ENCODE measurements around the gene TMPRSS3.

TMPRSS3 gene

GRCh38 chr21:42340187-42341050 lies 55.4 kb downstream of the TMPRSS3 start:
- H3K27me3 ChIP-seq (ENCODE audit: control insufficient read depth, insufficient read depth, low read length), result no peaks in the 10 kb centered on the region
- H3K4me1 ChIP-seq (ENCODE audit: control insufficient read depth, insufficient read depth, low read length), result peaks cover 13% of the 10 kb centered on the region
- H3K9me3 ChIP-seq (ENCODE audit: control insufficient read depth, low read length), result no peaks in the 10 kb centered on the region
- H3K9ac ChIP-seq (ENCODE audit: low read length), result no peak overlapping the region
- no peaks in the 10 kb centered on the region for H3K36me3 ChIP-seq (ENCODE audit: control insufficient read depth, insufficient read depth, low read length)
- no peak overlapping the region for H3K4me3 ChIP-seq (ENCODE audit: low read length)

- H3K27me3 ChIP-seq (ENCODE audit: control insufficient read depth, insufficient read depth, low read length), result no peaks in the 10 kb centered on the region
- no peaks in the 10 kb centered on the region for H3K36me3 ChIP-seq (ENCODE audit: control insufficient read depth, insufficient read depth, low read length)
- H3K4me1 ChIP-seq (ENCODE audit: control insufficient read depth, insufficient read depth, low read length), result peaks cover 13% of the 10 kb centered on the region
- H3K9ac ChIP-seq (ENCODE audit: low read length), result peak overlapping the region; percentile 55
- H3K4me3 ChIP-seq (ENCODE audit: low read length), result no peak overlapping the region
- H3K9me3 ChIP-seq (ENCODE audit: control insufficient read depth, low read length), result no peaks in the 10 kb centered on the region
Measured at GRCh38 chr21:42338729-42339715, 56.8 kb downstream of the TMPRSS3 start.

GRCh38 chr21:42337830-42338728 lies 57.8 kb downstream of the TMPRSS3 start:
- peak overlapping the region; percentile 1 for H3K4me3 ChIP-seq (ENCODE audit: low read length)
- H3K4me1 ChIP-seq (ENCODE audit: control insufficient read depth, insufficient read depth, low read length), result peaks cover 13% of the 10 kb centered on the region
- H3K9ac ChIP-seq (ENCODE audit: low read length), result peak overlapping the region; percentile 55
- H3K27me3 ChIP-seq (ENCODE audit: control insufficient read depth, insufficient read depth, low read length), result no peaks in the 10 kb centered on the region
- no peaks in the 10 kb centered on the region for H3K36me3 ChIP-seq (ENCODE audit: control insufficient read depth, insufficient read depth, low read length)
- H3K9me3 ChIP-seq (ENCODE audit: control insufficient read depth, low read length), result no peaks in the 10 kb centered on the region

GRCh38 chr21:42337276-42337675 lies 58.6 kb downstream of the TMPRSS3 start:
- H3K27me3 ChIP-seq (ENCODE audit: control insufficient read depth, insufficient read depth, low read length), result no peaks in the 10 kb centered on the region
- no peaks in the 10 kb centered on the region for H3K36me3 ChIP-seq (ENCODE audit: control insufficient read depth, insufficient read depth, low read length)
- H3K4me3 ChIP-seq (ENCODE audit: low read length), result no peak overlapping the region
- H3K9ac ChIP-seq (ENCODE audit: low read length), result no peak overlapping the region
- peaks cover 13% of the 10 kb centered on the region for H3K4me1 ChIP-seq (ENCODE audit: control insufficient read depth, insufficient read depth, low read length)
- no peaks in the 10 kb centered on the region for H3K9me3 ChIP-seq (ENCODE audit: control insufficient read depth, low read length)

GRCh38 chr21:42336054-42336453 lies 59.8 kb downstream of the TMPRSS3 start:
- Histone ChIP-seq H3K4me1 (ENCODE audit: control insufficient read depth, insufficient read depth, low read length) (peaks cover 18% of the 10 kb centered on the region), H3K27me3 (ENCODE audit: control insufficient read depth, insufficient read depth, low read length) (no peaks in the 10 kb centered on the region), H3K4me3 (ENCODE audit: low read length) (no peak overlapping the region), H3K36me3 (ENCODE audit: control insufficient read depth, insufficient read depth, low read length) (no peaks in the 10 kb centered on the region), H3K9me3 (ENCODE audit: control insufficient read depth, low read length) (peaks cover 6% of the 10 kb centered on the region), H3K9ac (ENCODE audit: low read length) (no peak overlapping the region)

- no peak overlapping the region for H3K4me3 ChIP-seq (ENCODE audit: low read length)
- peaks cover 19% of the 10 kb centered on the region for H3K4me1 ChIP-seq (ENCODE audit: control insufficient read depth, insufficient read depth, low read length)
- H3K9me3 ChIP-seq (ENCODE audit: control insufficient read depth, low read length), result peaks cover 6% of the 10 kb centered on the region
- H3K27me3 ChIP-seq (ENCODE audit: control insufficient read depth, insufficient read depth, low read length), result no peaks in the 10 kb centered on the region
- no peak overlapping the region for H3K9ac ChIP-seq (ENCODE audit: low read length)
- no peaks in the 10 kb centered on the region for H3K36me3 ChIP-seq (ENCODE audit: control insufficient read depth, insufficient read depth, low read length)
Measured at GRCh38 chr21:42332557-42333317, 63.1 kb downstream of the TMPRSS3 start.

GRCh38 chr21:42331660-42332059 lies 64.2 kb downstream of the TMPRSS3 start:
- H3K27me3 ChIP-seq (ENCODE audit: control insufficient read depth, insufficient read depth, low read length), result no peaks in the 10 kb centered on the region

GRCh38 chr21:42330380-42331371 lies 65.2 kb downstream of the TMPRSS3 start:
- H3K27me3 ChIP-seq (ENCODE audit: control insufficient read depth, insufficient read depth, low read length), result no peaks in the 10 kb centered on the region

More at GRCh38 chr21:42331660-42332059, 64.2 kb downstream of the TMPRSS3 start:
- Histone ChIP-seq H3K36me3 (ENCODE audit: control insufficient read depth, insufficient read depth, low read length) (no peaks in the 10 kb centered on the region), H3K4me3 (ENCODE audit: low read length) (no peak overlapping the region), H3K9ac (ENCODE audit: low read length) (no peak overlapping the region), H3K9me3 (ENCODE audit: control insufficient read depth, low read length) (peaks cover 6% of the 10 kb centered on the region), H3K4me1 (ENCODE audit: control insufficient read depth, insufficient read depth, low read length) (peaks cover 18% of the 10 kb centered on the region)

GRCh38 chr21:42324896-42325295 lies 71.0 kb downstream of the TMPRSS3 start:
- no peak overlapping the region for H3K4me3 ChIP-seq (ENCODE audit: low read length)
- H3K27me3 ChIP-seq (ENCODE audit: control insufficient read depth, insufficient read depth, low read length), result no peaks in the 10 kb centered on the region
- no peaks in the 10 kb centered on the region for H3K36me3 ChIP-seq (ENCODE audit: control insufficient read depth, insufficient read depth, low read length)
- H3K9ac ChIP-seq (ENCODE audit: low read length), result no peak overlapping the region
- H3K4me1 ChIP-seq (ENCODE audit: control insufficient read depth, insufficient read depth, low read length), result peaks cover 9% of the 10 kb centered on the region
- H3K9me3 ChIP-seq (ENCODE audit: control insufficient read depth, low read length), result no peaks in the 10 kb centered on the region

More at GRCh38 chr21:42330380-42331371, 65.2 kb downstream of the TMPRSS3 start:
- Histone ChIP-seq H3K4me3 (ENCODE audit: low read length) (no peak overlapping the region), H3K9me3 (ENCODE audit: control insufficient read depth, low read length) (peaks cover 6% of the 10 kb centered on the region), H3K4me1 (ENCODE audit: control insufficient read depth, insufficient read depth, low read length) (peaks cover 18% of the 10 kb centered on the region), H3K36me3 (ENCODE audit: control insufficient read depth, insufficient read depth, low read length) (no peaks in the 10 kb centered on the region), H3K9ac (ENCODE audit: low read length) (no peak overlapping the region)
